HepG2 (cell line): Measurements from ENCODE around the gene PIANP. TPM values are rescaled to one million over a fixed set of nuclear protein-coding genes. Genes with fewer than 3 reads are reported as not detected.

ENCODE experiments used
- ATAD3A ChIP-seq: sonication (generic); formaldehyde crosslinking; IDR thresholded peaks from 2 replicates; pipeline ENCODE4 v1.4.0; 2020; ENCODE audit warnings: missing genetic modification reagents
- FOXP1 ChIP-seq, 2 experiments: fragments of 450-650 bp in 1 of 2; IDR thresholded peaks; 2 replicates each; pipeline ENCODE4 v1.6.1; 2017 to 2018; ENCODE audit warnings: antibody characterized with exemption in 1 of 2
- GZF1 ChIP-seq: sonication (generic); formaldehyde crosslinking; IDR thresholded peaks from 2 replicates; pipeline ENCODE4 v1.5.1; 2020; ENCODE audit warnings: mild to moderate bottlenecking, missing genetic modification reagents
- KDM2A ChIP-seq: sonication (generic); formaldehyde crosslinking; IDR thresholded peaks from 2 replicates; pipeline ENCODE4 v1.4.0; 2020; ENCODE audit warnings: low read depth, missing genetic modification reagents, borderline replicate concordance
- MEIS2 ChIP-seq: sonication (generic); formaldehyde crosslinking; IDR thresholded peaks from 2 replicates; pipeline ENCODE4 v1.9.0; 2021; ENCODE audit warnings: mild to moderate bottlenecking, missing genetic modification reagents
- NCOA1 ChIP-seq: sonication (generic); formaldehyde crosslinking; IDR thresholded peaks from 2 replicates; pipeline ENCODE4 v1.9.0; 2021; ENCODE audit warnings: missing genetic modification reagents
- NR2F6 ChIP-seq, 2 experiments: IDR thresholded peaks; 2 replicates each; pipeline ENCODE4 v1.6.1; 2016; ENCODE audit warnings: antibody characterized with exemption in 1 of 2, mild to moderate bottlenecking in 1 of 2
- REXO4 ChIP-seq: sonication (generic); formaldehyde crosslinking; IDR thresholded peaks from 2 replicates; pipeline ENCODE4 v1.8.0; 2022; ENCODE audit warnings: missing genetic modification reagents, mild to moderate bottlenecking, borderline replicate concordance
- RFXAP ChIP-seq: sonication (generic); formaldehyde crosslinking; IDR thresholded peaks from 2 replicates; pipeline ENCODE4 v1.4.0; 2020; ENCODE audit warnings: missing genetic modification reagents, borderline replicate concordance
- U2AF2 ChIP-seq: fragments of 200-400 bp; formaldehyde crosslinking; IDR thresholded peaks from 2 replicates; pipeline ENCODE4 v1.6.1; 2017; ENCODE audit warnings: low read depth, mild to moderate bottlenecking, low read length
- ZBTB20 ChIP-seq: sonication (generic); formaldehyde crosslinking; IDR thresholded peaks from 2 replicates; pipeline ENCODE4 v1.8.1; 2023; ENCODE audit warnings: missing genetic modification reagents, low read depth, mild to moderate bottlenecking, borderline replicate concordance
- ZC3H4 ChIP-seq: sonication (generic); formaldehyde crosslinking; IDR thresholded peaks from 2 replicates; pipeline ENCODE4 v1.4.0; 2020; ENCODE audit warnings: missing genetic modification reagents, borderline replicate concordance
- ZNF362 ChIP-seq: sonication (generic); formaldehyde crosslinking; IDR thresholded peaks from 2 replicates; pipeline ENCODE4 v1.4.0; 2020; ENCODE audit warnings: missing genetic modification reagents, mild to moderate bottlenecking, borderline replicate concordance
- ZNF703 ChIP-seq: sonication (generic); formaldehyde crosslinking; IDR thresholded peaks from 2 replicates; pipeline ENCODE4 v1.5.1; 2020; ENCODE audit warnings: missing genetic modification reagents, mild to moderate bottlenecking, moderate library complexity, borderline replicate concordance
- ZNF749 ChIP-seq: sonication (generic); formaldehyde crosslinking; IDR thresholded peaks from 2 replicates; pipeline ENCODE4 v1.8.0; 2022; ENCODE audit warnings: mild to moderate bottlenecking, missing genetic modification reagents, moderate library complexity, borderline replicate concordance
- polyA plus RNA-seq, 8 experiments: library from polyadenylated mRNA; depleted of rRNA in 3 of 8; stranded (reverse) in 7 of 8; unstranded in 1 of 8; fragments of >200 nt; fragmentation: Illumina TruSeq in 4 of 8; extraction: Trizol in 4 of 8; gene quantifications; 2 replicates each; pipeline versions ENCODE4 v1.2.1 to v1.2.3, GENCODE V29; 2011 to 2016; ENCODE audit warnings: low read depth in 4 of 8, missing spikeins in 1 of 8, mixed read lengths in 1 of 8; ENCODE audit not compliant: insufficient read depth in 1 of 8
- total RNA-seq, 5 experiments: library from RNA; depleted of rRNA; stranded (reverse); fragments of >200 nt; fragmentation: Illumina TruSeq; extraction: Trizol; gene quantifications; 2 replicates each; pipeline ENCODE4 v1.2.3, GENCODE V29; 2016; ENCODE audit warnings: low read depth in 1 of 5
- TF ChIP-seq, protein P1 (sequence below): IDR thresholded peaks from 2 replicates; pipeline ENCODE4 v1.4.0; 2020; ENCODE audit warnings: mild to moderate bottlenecking, missing genetic modification reagents
- TF ChIP-seq, protein P2 (sequence below): sonication (generic); formaldehyde crosslinking; IDR thresholded peaks from 2 replicates; pipeline ENCODE4 v1.4.0; 2020; ENCODE audit warnings: missing genetic modification reagents, mild to moderate bottlenecking, borderline replicate concordance
- TF ChIP-seq, protein P3 (sequence below): IDR thresholded peaks from 2 replicates; pipeline ENCODE4 v1.6.1; 2016; ENCODE audit warnings: low read depth

The PIANP gene
- total and polyA plus RNA-seq, 2 of the 13 experiments (the other 11 are each of a cell fraction or from before 2014, with no cell fraction given), result not detected

- TF ChIP-seq, protein P1, sequence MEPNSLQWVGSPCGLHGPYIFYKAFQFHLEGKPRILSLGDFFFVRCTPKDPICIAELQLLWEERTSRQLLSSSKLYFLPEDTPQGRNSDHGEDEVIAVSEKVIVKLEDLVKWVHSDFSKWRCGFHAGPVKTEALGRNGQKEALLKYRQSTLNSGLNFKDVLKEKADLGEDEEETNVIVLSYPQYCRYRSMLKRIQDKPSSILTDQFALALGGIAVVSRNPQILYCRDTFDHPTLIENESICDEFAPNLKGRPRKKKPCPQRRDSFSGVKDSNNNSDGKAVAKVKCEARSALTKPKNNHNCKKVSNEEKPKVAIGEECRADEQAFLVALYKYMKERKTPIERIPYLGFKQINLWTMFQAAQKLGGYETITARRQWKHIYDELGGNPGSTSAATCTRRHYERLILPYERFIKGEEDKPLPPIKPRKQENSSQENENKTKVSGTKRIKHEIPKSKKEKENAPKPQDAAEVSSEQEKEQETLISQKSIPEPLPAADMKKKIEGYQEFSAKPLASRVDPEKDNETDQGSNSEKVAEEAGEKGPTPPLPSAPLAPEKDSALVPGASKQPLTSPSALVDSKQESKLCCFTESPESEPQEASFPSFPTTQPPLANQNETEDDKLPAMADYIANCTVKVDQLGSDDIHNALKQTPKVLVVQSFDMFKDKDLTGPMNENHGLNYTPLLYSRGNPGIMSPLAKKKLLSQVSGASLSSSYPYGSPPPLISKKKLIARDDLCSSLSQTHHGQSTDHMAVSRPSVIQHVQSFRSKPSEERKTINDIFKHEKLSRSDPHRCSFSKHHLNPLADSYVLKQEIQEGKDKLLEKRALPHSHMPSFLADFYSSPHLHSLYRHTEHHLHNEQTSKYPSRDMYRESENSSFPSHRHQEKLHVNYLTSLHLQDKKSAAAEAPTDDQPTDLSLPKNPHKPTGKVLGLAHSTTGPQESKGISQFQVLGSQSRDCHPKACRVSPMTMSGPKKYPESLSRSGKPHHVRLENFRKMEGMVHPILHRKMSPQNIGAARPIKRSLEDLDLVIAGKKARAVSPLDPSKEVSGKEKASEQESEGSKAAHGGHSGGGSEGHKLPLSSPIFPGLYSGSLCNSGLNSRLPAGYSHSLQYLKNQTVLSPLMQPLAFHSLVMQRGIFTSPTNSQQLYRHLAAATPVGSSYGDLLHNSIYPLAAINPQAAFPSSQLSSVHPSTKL (CRISPR knock-in tag), result peak; percentile 26; the same call in 1 of the 2 replicates
- TF ChIP-seq KDM2A (CRISPR knock-in tag) (peak; percentile 71; the same call in 1 of the 2 replicates), RFXAP (CRISPR knock-in tag) (0 out of 2 replicates have a peak, but pooled peaks have one; percentile 18), MEIS2 (CRISPR knock-in tag) (no peak; the same call in 1 of the 2 replicates), ZNF362 (CRISPR knock-in tag) (peak; percentile 3; the same call in 1 of the 2 replicates), NCOA1 (CRISPR knock-in tag) (no peak), NR2F6 (IDR thresholded peaks at IDR 0.05) (no peak; the same call in 1 of the 2 replicates), NR2F6 (CRISPR knock-in tag; IDR thresholded peaks at IDR 0.05) (peak; percentile 24; the same call in 1 of the 2 replicates), ZNF749 (CRISPR knock-in tag) (peak; percentile 57; the same call in 1 of the 2 replicates), ZNF703 (CRISPR knock-in tag) (no peak), ZC3H4 (CRISPR knock-in tag) (0 out of 2 replicates have a peak, but pooled peaks have one; percentile 39), REXO4 (CRISPR knock-in tag) (no peak), U2AF2 (no peak), ZBTB20 (CRISPR knock-in tag) (peak; percentile 18; the same call in 1 of the 2 replicates), FOXP1 (IDR thresholded peaks at IDR 0.05) (no peak), FOXP1 (CRISPR knock-in tag; IDR thresholded peaks at IDR 0.05) (no peak; the same call in none of the 2 replicates), GZF1 (CRISPR knock-in tag) (no peak), ATAD3A (no peak)
- TF ChIP-seq, protein P2, sequence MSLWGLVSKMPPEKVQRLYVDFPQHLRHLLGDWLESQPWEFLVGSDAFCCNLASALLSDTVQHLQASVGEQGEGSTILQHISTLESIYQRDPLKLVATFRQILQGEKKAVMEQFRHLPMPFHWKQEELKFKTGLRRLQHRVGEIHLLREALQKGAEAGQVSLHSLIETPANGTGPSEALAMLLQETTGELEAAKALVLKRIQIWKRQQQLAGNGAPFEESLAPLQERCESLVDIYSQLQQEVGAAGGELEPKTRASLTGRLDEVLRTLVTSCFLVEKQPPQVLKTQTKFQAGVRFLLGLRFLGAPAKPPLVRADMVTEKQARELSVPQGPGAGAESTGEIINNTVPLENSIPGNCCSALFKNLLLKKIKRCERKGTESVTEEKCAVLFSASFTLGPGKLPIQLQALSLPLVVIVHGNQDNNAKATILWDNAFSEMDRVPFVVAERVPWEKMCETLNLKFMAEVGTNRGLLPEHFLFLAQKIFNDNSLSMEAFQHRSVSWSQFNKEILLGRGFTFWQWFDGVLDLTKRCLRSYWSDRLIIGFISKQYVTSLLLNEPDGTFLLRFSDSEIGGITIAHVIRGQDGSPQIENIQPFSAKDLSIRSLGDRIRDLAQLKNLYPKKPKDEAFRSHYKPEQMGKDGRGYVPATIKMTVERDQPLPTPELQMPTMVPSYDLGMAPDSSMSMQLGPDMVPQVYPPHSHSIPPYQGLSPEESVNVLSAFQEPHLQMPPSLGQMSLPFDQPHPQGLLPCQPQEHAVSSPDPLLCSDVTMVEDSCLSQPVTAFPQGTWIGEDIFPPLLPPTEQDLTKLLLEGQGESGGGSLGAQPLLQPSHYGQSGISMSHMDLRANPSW (CRISPR knock-in tag), result no peak
- TF ChIP-seq, protein P3, sequence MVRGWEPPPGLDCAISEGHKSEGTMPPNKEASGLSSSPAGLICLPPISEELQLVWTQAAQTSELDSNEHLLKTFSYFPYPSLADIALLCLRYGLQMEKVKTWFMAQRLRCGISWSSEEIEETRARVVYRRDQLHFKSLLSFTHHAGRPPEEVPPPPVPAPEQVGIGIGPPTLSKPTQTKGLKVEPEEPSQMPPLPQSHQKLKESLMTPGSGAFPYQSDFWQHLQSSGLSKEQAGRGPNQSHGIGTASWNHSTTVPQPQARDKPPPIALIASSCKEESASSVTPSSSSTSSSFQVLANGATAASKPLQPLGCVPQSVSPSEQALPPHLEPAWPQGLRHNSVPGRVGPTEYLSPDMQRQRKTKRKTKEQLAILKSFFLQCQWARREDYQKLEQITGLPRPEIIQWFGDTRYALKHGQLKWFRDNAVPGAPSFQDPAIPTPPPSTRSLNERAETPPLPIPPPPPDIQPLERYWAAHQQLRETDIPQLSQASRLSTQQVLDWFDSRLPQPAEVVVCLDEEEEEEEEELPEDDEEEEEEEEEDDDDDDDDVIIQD (CRISPR knock-in tag), result no peak
Measured at GRCh38 chr12:6688999-6689882, 11.4 kb downstream of the PIANP start, which contains the start of gene ZNF384 (continued).
